GM23338 (cell line): Measurements from ENCODE around the gene GIGYF2. TPM values are rescaled to one million over a fixed set of nuclear protein-coding genes. Genes with fewer than 3 reads are reported as not detected.

Experiments
- ATAC-seq: fragments of 200-7000 bp; cut with Tn5 transposase; 3 replicates; pipeline ENCODE4 v1.9.1; 2020
- DNase-seq: peaks from one replicate; pipeline ENCODE4 v3.0.0-alpha.2; 2015; ENCODE audit warnings: low spot score
- H2AFZ ChIP-seq: fragments of 200-600 bp; sonication (generic); 2 replicates; pipeline ENCODE4 v1.8.0; 2016; ENCODE audit warnings: antibody characterized with exemption, mild to moderate bottlenecking, moderate library complexity
- H3F3A ChIP-seq: fragments of 200-600 bp; sonication (generic); replicated peaks from 2 replicates; pipeline ENCODE4 v1.8.0; 2017; ENCODE audit warnings: antibody characterized with exemption, mixed run types, low read depth
- H3K27ac ChIP-seq: fragments of 200-600 bp; sonication (generic); 2 replicates; pipeline ENCODE4 v1.6.1; 2016; ENCODE audit warnings: low read depth
- H3K27me3 ChIP-seq: fragments of 200-600 bp; sonication (generic); 2 replicates; pipeline ENCODE4 v1.8.0; 2016; ENCODE audit warnings: mild to moderate bottlenecking, mixed run types, moderate library complexity; ENCODE audit not compliant: insufficient read depth
- H3K36me3 ChIP-seq: fragments of 200-600 bp; sonication (generic); 2 replicates; pipeline ENCODE4 v1.8.0; 2016; ENCODE audit warnings: mild to moderate bottlenecking; ENCODE audit not compliant: insufficient read depth
- H3K4me1 ChIP-seq: fragments of 200-600 bp; sonication (generic); 2 replicates; pipeline ENCODE4 v1.8.0; 2016; ENCODE audit warnings: mild to moderate bottlenecking, moderate library complexity; ENCODE audit not compliant: insufficient read depth
- H3K4me2 ChIP-seq: fragments of 200-600 bp; sonication (generic); 2 replicates; pipeline ENCODE4 v1.7.1; 2017; ENCODE audit warnings: mixed run types
- H3K4me3 ChIP-seq: fragments of 200-600 bp; sonication (generic); 2 replicates; pipeline ENCODE4 v1.6.1; 2016; ENCODE audit warnings: mixed run types
- H3K79me2 ChIP-seq: fragments of 200-600 bp; sonication (generic); replicated peaks from 2 replicates; pipeline ENCODE4 v1.8.0; 2017; ENCODE audit warnings: mild to moderate bottlenecking; ENCODE audit not compliant: insufficient read depth
- H3K9me2 ChIP-seq: fragments of 200-600 bp; sonication (generic); 2 replicates; pipeline ENCODE4 v1.8.0; 2017; ENCODE audit not compliant: insufficient read depth
- H4K20me1 ChIP-seq: fragments of 200-600 bp; sonication (generic); replicated peaks from 2 replicates; pipeline ENCODE4 v1.8.0; 2017; ENCODE audit warnings: mild to moderate bottlenecking; ENCODE audit not compliant: insufficient read depth
- H3K27ac Mint-ChIP-seq: 2 replicates; pipeline ENCODE4 v1.8.0; 2020; ENCODE audit warnings: inconsistent platforms, mild to moderate bottlenecking, moderate library complexity, mixed read lengths
- H3K27me3 Mint-ChIP-seq: 3 replicates; pipeline ENCODE4 v1.8.0; 2022; ENCODE audit warnings: low read depth, mild to moderate bottlenecking, moderate library complexity, mixed read lengths, inconsistent platforms; ENCODE audit not compliant: insufficient read depth, poor library complexity
- H3K36me3 Mint-ChIP-seq: 3 replicates; pipeline ENCODE4 v1.8.0; 2021; ENCODE audit warnings: low read depth, mild to moderate bottlenecking, inconsistent platforms, moderate library complexity, mixed read lengths
- H3K4me1 Mint-ChIP-seq: 3 replicates; pipeline ENCODE4 v1.8.0; 2020; ENCODE audit warnings: mild to moderate bottlenecking, inconsistent platforms, mixed read lengths
- H3K4me3 Mint-ChIP-seq: 3 replicates; pipeline ENCODE4 v1.8.0; 2021; ENCODE audit warnings: moderate library complexity, mild to moderate bottlenecking, inconsistent platforms, mixed read lengths
- H3K9me3 Mint-ChIP-seq: 3 replicates; pipeline ENCODE4 v1.8.0; 2020; ENCODE audit warnings: moderate library complexity, mild to moderate bottlenecking, inconsistent platforms, mixed read lengths
- CREB1 ChIP-seq: fragments of 250-450 bp; sonication (Bioruptor Pico); IDR thresholded peaks from 2 replicates; pipeline ENCODE4 v1.5.0; 2020; ENCODE audit warnings: low read depth, mild to moderate bottlenecking, moderate library complexity
- ETS1 ChIP-seq: IDR thresholded peaks from 2 replicates; pipeline ENCODE4 v1.6.1; 2016; ENCODE audit warnings: antibody characterized with exemption
- EZH2 ChIP-seq: fragments of 200-600 bp; sonication (generic); IDR thresholded peaks from one replicate; pipeline ENCODE4 v1.8.0; 2017; ENCODE audit warnings: antibody characterized with exemption, mild to moderate bottlenecking, low read depth; ENCODE audit not compliant: unreplicated experiment
- EZH2phosphoT487 ChIP-seq: fragments of 200-600 bp; sonication (generic); IDR thresholded peaks from one replicate; pipeline ENCODE4 v1.8.1; 2018; ENCODE audit warnings: antibody characterized with exemption; ENCODE audit not compliant: unreplicated experiment
- JUNB ChIP-seq: IDR thresholded peaks from one replicate; pipeline ENCODE4 v1.6.1; 2016; ENCODE audit warnings: antibody characterized with exemption; ENCODE audit not compliant: unreplicated experiment
- NANOG ChIP-seq: IDR thresholded peaks from 2 replicates; pipeline ENCODE4 v1.6.1; 2016; ENCODE audit warnings: antibody characterized with exemption, borderline replicate concordance
- POLR2AphosphoS5 ChIP-seq: IDR thresholded peaks from 2 replicates; pipeline ENCODE4 v1.6.1; 2016; ENCODE audit warnings: antibody characterized with exemption, low read depth
- REST ChIP-seq: IDR thresholded peaks from one replicate; pipeline ENCODE4 v1.6.1; 2018; ENCODE audit warnings: antibody characterized with exemption; ENCODE audit not compliant: unreplicated experiment
- STAT1 ChIP-seq: IDR thresholded peaks from one replicate; pipeline ENCODE4 v1.6.1; 2016; ENCODE audit warnings: antibody characterized with exemption; ENCODE audit not compliant: unreplicated experiment
- ZNF114 ChIP-seq: fragments of 250-450 bp; sonication (Bioruptor Pico); IDR thresholded peaks from 2 replicates; pipeline ENCODE4 v1.5.0; 2020; ENCODE audit warnings: mild to moderate bottlenecking, moderate library complexity
- ZNF331 ChIP-seq: fragments of 250-450 bp; sonication (Bioruptor Pico); IDR thresholded peaks from 2 replicates; pipeline ENCODE4 v1.5.0; 2020; ENCODE audit warnings: low read depth, mild to moderate bottlenecking, moderate library complexity
- ZNF462 ChIP-seq: fragments of 250-450 bp; sonication (Bioruptor Pico); IDR thresholded peaks from 2 replicates; pipeline ENCODE4 v1.5.0; 2020; ENCODE audit warnings: mild to moderate bottlenecking, moderate library complexity
- polyA plus RNA-seq: library from polyadenylated mRNA; unstranded; fragments of >200 nt; fragmentation: Nextera tagmentation; extraction: Ambion mirVana; gene quantifications from 2 replicates; pipeline ENCODE4 v1.2.1, GENCODE V29; 2016
- total RNA-seq: library from RNA; depleted of rRNA; stranded (reverse); fragments of >200 nt; shearing (Covaris generic); gene quantifications from 2 replicates; pipeline ENCODE4 v1.2.3, GENCODE V29; 2014

The GIGYF2 gene
- total and polyA plus RNA-seq, 2 experiments from 2014 or later: 48.9 to 104 TPM

GRCh38 chr2:232772531-232772930 lies 75.4 kb downstream of the GIGYF2 start:
- Mint-ChIP-seq H3K4me3 (no peak overlapping the region), H3K36me3 (peaks cover 8% of the 10 kb centered on the region; the same call in 2 of the 3 replicates), H3K27ac (no peak overlapping the region), H3K9me3 (no peaks in the 10 kb centered on the region), H3K4me1 (peaks cover 10% of the 10 kb centered on the region; the same call in 2 of the 3 replicates), H3K27me3 (peaks cover 1% of the 10 kb centered on the region)
- Histone ChIP-seq H3K79me2 (no peaks in the 10 kb centered on the region), H3K27ac (no peak overlapping the region), H3K4me3 (no peak overlapping the region), H3F3A (no peaks in the 10 kb centered on the region), H3K9me2 (no peaks in the 10 kb centered on the region), H2AFZ (no peak overlapping the region), H3K27me3 (no peaks in the 10 kb centered on the region), H3K4me1 (0 out of 2 replicates have a peak, but pooled peaks cover 3% of the 10 kb centered on the region), H4K20me1 (no peaks in the 10 kb centered on the region), H3K36me3 (peaks cover 7% of the 10 kb centered on the region; the same call in 1 of the 2 replicates), H3K4me2 (no peak overlapping the region)
- TF ChIP-seq EZH2: no peak
- no peak for TF ChIP-seq JUNB
- no peak for TF ChIP-seq CREB1 (CRISPR knock-in tag)
- no peak for TF ChIP-seq EZH2phosphoT487
- TF ChIP-seq ZNF114: no peak
- TF ChIP-seq ETS1: no peak
- no peak for TF ChIP-seq STAT1
- no peak for TF ChIP-seq NANOG
- TF ChIP-seq ZNF462 (CRISPR knock-in tag): no peak
- TF ChIP-seq ZNF331 (CRISPR knock-in tag): no peak
- no peak for TF ChIP-seq POLR2AphosphoS5
- no peak for TF ChIP-seq REST
- DNase-seq (no peak), ATAC-seq (no peak)
